ENCODE results near the gene PRR3. TPM values are rescaled to one million over a fixed set of nuclear protein-coding genes. Genes with fewer than 3 reads are reported as not detected.

Gene PRR3, protein sequence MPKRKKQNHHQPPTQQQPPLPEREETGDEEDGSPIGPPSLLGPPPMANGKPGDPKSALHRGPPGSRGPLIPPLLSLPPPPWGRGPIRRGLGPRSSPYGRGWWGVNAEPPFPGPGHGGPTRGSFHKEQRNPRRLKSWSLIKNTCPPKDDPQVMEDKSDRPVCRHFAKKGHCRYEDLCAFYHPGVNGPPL
- 1.9 and 2.1 TPM in 2 replicates for total RNA-seq

DNA sequence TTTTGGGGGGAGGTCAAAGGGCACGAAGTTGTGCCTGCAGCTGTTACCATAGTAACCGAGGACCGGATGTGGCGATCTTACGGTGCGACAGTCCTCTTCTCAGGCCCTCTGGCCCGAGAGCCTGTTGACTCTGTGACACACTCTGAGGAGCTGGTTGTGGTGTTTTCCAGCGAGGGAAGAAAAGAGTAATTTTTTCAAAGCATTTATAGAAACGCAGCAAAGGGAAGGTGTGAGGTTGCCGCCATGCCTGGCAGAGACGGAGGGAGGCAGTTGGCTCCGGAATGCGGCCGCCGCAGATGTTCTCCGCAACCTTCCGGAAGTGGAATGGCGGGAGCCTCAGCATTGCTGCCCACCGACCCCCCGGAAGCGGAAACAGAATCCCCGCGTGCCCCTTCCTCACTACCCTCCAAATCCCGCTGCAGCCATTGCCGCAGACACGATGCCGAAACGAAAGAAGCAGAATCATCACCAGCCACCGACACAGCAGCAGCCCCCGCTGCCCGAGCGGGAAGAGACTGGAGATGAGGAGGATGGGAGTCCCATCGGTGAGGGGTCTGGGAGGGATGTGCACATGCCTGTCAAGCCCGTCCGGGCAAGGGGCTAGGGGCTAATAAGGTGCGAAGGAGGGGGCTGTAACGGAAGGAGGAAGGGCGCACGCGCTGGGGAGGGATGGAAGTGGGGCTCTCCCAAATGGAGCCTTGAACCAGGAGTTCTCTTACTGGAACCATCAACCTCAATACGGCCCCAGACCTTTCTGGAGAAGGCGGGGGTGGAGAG, at the start of gene PRR3:
PRR3 (plus strand) TSS at position 390 of the 777 bp plus-strand sequence; CDS start at position 440, 50 bp downstream.
- FAIRE-seq (no peak), DNase-seq (ENCODE audit: low read depth) (peak; percentile 74)
- Histone ChIP-seq H3K36me3 (ENCODE audit: control insufficient read depth, insufficient read depth, low read length) (peaks cover 14% of the 10 kb centered on the region), H3K27me3 (ENCODE audit: control insufficient read depth, insufficient read depth, low read length) (no peaks in the 10 kb centered on the region), H3K4me3 (ENCODE audit: low read depth, low read length) (peak within 1 kb of the TSS; percentile 95)
- TF ChIP-seq, protein P1, sequence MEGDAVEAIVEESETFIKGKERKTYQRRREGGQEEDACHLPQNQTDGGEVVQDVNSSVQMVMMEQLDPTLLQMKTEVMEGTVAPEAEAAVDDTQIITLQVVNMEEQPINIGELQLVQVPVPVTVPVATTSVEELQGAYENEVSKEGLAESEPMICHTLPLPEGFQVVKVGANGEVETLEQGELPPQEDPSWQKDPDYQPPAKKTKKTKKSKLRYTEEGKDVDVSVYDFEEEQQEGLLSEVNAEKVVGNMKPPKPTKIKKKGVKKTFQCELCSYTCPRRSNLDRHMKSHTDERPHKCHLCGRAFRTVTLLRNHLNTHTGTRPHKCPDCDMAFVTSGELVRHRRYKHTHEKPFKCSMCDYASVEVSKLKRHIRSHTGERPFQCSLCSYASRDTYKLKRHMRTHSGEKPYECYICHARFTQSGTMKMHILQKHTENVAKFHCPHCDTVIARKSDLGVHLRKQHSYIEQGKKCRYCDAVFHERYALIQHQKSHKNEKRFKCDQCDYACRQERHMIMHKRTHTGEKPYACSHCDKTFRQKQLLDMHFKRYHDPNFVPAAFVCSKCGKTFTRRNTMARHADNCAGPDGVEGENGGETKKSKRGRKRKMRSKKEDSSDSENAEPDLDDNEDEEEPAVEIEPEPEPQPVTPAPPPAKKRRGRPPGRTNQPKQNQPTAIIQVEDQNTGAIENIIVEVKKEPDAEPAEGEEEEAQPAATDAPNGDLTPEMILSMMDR (IDR thresholded peaks at IDR 0.05; ENCODE audit: insufficient read depth, low read length, severe bottlenecking) = no peak

DNA sequence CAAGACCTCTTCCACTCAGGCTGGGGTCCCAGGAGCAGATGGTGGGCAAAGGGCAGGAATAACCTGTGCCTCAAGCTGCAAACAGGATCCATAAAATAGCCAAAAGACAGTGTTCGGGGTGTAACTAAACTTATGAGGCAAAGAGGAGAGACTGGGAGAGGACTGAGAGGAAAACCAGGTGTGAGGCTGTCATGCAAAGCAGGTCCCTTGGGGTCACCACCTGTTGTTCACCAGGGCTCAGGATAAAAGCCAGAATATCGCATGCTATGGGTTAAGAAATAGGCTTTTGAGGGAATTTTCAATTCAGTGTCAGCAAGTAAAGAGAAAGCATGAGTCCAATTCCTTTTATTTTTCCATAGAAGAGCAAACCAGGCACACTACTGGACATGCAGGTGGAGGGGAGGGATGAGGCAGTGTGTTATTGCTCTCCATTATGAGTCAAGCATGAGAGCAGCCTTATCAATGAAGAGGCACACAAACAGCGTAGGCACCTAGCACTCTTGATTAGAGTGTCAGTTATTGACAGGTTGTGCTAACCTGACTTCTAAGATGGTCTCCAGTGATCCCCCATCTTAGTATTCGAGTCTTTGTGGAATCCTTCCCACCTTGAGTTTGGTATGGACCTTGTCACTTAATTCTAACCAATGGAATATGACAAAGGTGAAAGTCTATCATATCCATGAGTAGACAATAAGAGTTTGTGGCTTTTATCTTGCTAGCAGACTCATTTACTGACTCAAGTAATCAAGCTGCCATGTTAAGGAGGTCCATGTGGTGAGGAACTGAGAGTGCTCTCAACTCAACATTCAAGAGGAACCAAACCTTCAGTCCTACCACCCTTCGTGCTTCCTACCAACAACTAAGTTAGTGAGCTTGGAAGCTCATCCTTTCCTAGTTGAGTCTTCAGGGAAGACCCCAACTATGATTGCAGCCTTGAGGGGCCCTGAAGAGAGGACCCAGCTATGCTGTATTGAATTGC, 49.0 kb upstream of the PRR3 start:
- FAIRE-seq (no peak), DNase-seq (ENCODE audit: low read depth) (no peak)
- Histone ChIP-seq H3K27me3 (ENCODE audit: control insufficient read depth, insufficient read depth, low read length) (no peaks in the 10 kb centered on the region), H3K4me3 (ENCODE audit: low read depth, low read length) (no peak overlapping the region), H3K36me3 (ENCODE audit: control insufficient read depth, insufficient read depth, low read length) (no peaks in the 10 kb centered on the region)
- TF ChIP-seq, protein P1 (IDR thresholded peaks at IDR 0.05; ENCODE audit: insufficient read depth, low read length, severe bottlenecking) = no peak

GRCh38 chr6:30508890-30509736, 48.0 kb upstream of the PRR3 start:
- Histone ChIP-seq H3K36me3 (ENCODE audit: control insufficient read depth, insufficient read depth, low read length) (no peaks in the 10 kb centered on the region), H3K27me3 (ENCODE audit: control insufficient read depth, insufficient read depth, low read length) (no peaks in the 10 kb centered on the region), H3K4me3 (ENCODE audit: low read depth, low read length) (no peak overlapping the region)
- no peak for FAIRE-seq
- TF ChIP-seq, protein P1 (IDR thresholded peaks at IDR 0.05; ENCODE audit: insufficient read depth, low read length, severe bottlenecking) = no peak
- DNase-seq (ENCODE audit: low read depth) = peak; percentile 48

- no peaks in the 10 kb centered on the region for H3K36me3 ChIP-seq (ENCODE audit: control insufficient read depth, insufficient read depth, low read length)
- H3K4me3 ChIP-seq (ENCODE audit: low read depth, low read length) = no peak overlapping the region
- no peak for FAIRE-seq
- no peak for DNase-seq (ENCODE audit: low read depth)
- no peaks in the 10 kb centered on the region for H3K27me3 ChIP-seq (ENCODE audit: control insufficient read depth, insufficient read depth, low read length)
- TF ChIP-seq, protein P1 (IDR thresholded peaks at IDR 0.05; ENCODE audit: insufficient read depth, low read length, severe bottlenecking) = no peak
These were observed 46.5 kb upstream of the PRR3 start for GRCh38 chr6:30510419-30511168.

Measured in bronchial epithelial cell (primary cell).